GF-D8 (cell line): ENCODE results near the gene KLHL10.

Experiments
- DNase-seq: peaks from one replicate; lab custom pipeline; 2025; lab: John Stamatoyannopoulos, UW

Gene KLHL10

GRCh38 chr17:41837761-41838538 lies at the start of gene KLHL10:
KLHL10 (plus strand) TSS chr17:41837825; CDS start chr17:41837933, 108 bp downstream.
- no peak for DNase-seq

GRCh38 chr17:41792845-41793783 lies 44.5 kb upstream of the KLHL10 start:
- DNase-seq: no peak

GRCh38 chr17:41793784-41794539 lies 43.7 kb upstream of the KLHL10 start:
- no peak for DNase-seq

- no peak for DNase-seq
Observed at GRCh38 chr17:41794540-41794975, 43.1 kb upstream of the KLHL10 start.

GRCh38 chr17:41796121-41796895 lies 41.3 kb upstream of the KLHL10 start:
- no peak for DNase-seq

GRCh38 chr17:41797377-41797776 lies 40.2 kb upstream of the KLHL10 start:
- DNase-seq: no peak

GRCh38 chr17:41799366-41799765 lies 38.3 kb upstream of the KLHL10 start:
- DNase-seq: no peak

GRCh38 chr17:41800601-41801373 lies 36.8 kb upstream of the KLHL10 start:
- DNase-seq: no peak

- DNase-seq: no peak
Observed at GRCh38 chr17:41801374-41802271, 36.0 kb upstream of the KLHL10 start.

GRCh38 chr17:41803049-41804020 lies 34.3 kb upstream of the KLHL10 start:
- no peak for DNase-seq

GRCh38 chr17:41806685-41807445 lies 30.8 kb upstream of the KLHL10 start:
- no peak for DNase-seq

- no peak for DNase-seq
Observed at GRCh38 chr17:41810659-41811548, 26.7 kb upstream of the KLHL10 start.

GRCh38 chr17:41811549-41812380 lies 25.9 kb upstream of the KLHL10 start, which contains the start of gene P3H4:
P3H4 (minus strand) TSS chr17:41811949; CDS start chr17:41811915, 34 bp downstream.
- DNase-seq: peak; percentile 31

- no peak for DNase-seq
Observed at GRCh38 chr17:41812381-41813151, 25.1 kb upstream of the KLHL10 start, which contains the start of gene FKBP10. FKBP10 (plus strand) TSS chr17:41813004; CDS start chr17:41813035, 31 bp downstream.
